Calu3 (cell line): ENCODE measurements around the gene STMN3. TPM values are rescaled to one million over a fixed set of nuclear protein-coding genes. Genes with fewer than 3 reads are reported as not detected.
A peak's percentile ranks its signal among the peaks of the same experiment; 100 is the strongest.

ENCODE experiments used
- BruUV-seq: library from RNA; stranded (reverse); fragments of 400-500 nt; replicated peaks from 2 replicates; lab custom pipeline; 2021; lab: Mats Ljungman, UMichigan
- CTCF ChIA-PET: fragments of 300-600 bp; sonication (Branson Sonifier 250); formaldehyde crosslinking; loops from one replicate; lab custom pipeline; 2022; ENCODE audit warnings: antibody characterized with exemption; lab: Charles Lee
- DNase-seq: peaks from one replicate; pipeline ENCODE4 v3.0.0; 2022
- H3K27ac Mint-ChIP-seq: one replicate; pipeline ENCODE4 v1.8.0; 2022; ENCODE audit warnings: mixed read lengths; ENCODE audit not compliant: unreplicated experiment
- H3K27me3 Mint-ChIP-seq: one replicate; pipeline ENCODE4 v1.8.0; 2022; ENCODE audit warnings: mixed read lengths; ENCODE audit not compliant: unreplicated experiment
- H3K36me3 Mint-ChIP-seq: one replicate; pipeline ENCODE4 v1.8.0; 2022; ENCODE audit warnings: mild to moderate bottlenecking, moderate library complexity, mixed read lengths; ENCODE audit not compliant: insufficient read depth, unreplicated experiment
- H3K4me1 Mint-ChIP-seq: one replicate; pipeline ENCODE4 v1.8.0; 2022; ENCODE audit warnings: mild to moderate bottlenecking, low read depth, mixed read lengths; ENCODE audit not compliant: unreplicated experiment
- H3K4me3 Mint-ChIP-seq: one replicate; pipeline ENCODE4 v1.8.0; 2022; ENCODE audit warnings: mild to moderate bottlenecking, low read depth, moderate library complexity, mixed read lengths; ENCODE audit not compliant: unreplicated experiment
- H3K9me3 Mint-ChIP-seq: one replicate; pipeline ENCODE4 v1.8.0; 2022; ENCODE audit warnings: low read depth, mixed read lengths; ENCODE audit not compliant: unreplicated experiment
- intact Hi-C: fragments of 100-400 bp; cut with micrococcal nuclease; formaldehyde crosslinking; loops from one replicate; pipeline ENCODE4 v1.10.0; 2022; ENCODE audit not compliant: unreplicated experiment
- total RNA-seq: library from RNA; stranded (reverse); gene quantifications from 2 replicates; pipeline ENCODE4 v1.2.3, GENCODE V29; 2022
- TF ChIP-seq, protein P1 (sequence below): fragments of 200-600 bp; IDR thresholded peaks from one replicate; pipeline ENCODE4 v1.8.0; 2022; ENCODE audit warnings: antibody characterized with exemption; ENCODE audit not compliant: unreplicated experiment

The STMN3 gene
- total RNA-seq, 1 experiment from 2014 or later = 2.3 TPM

DNA sequence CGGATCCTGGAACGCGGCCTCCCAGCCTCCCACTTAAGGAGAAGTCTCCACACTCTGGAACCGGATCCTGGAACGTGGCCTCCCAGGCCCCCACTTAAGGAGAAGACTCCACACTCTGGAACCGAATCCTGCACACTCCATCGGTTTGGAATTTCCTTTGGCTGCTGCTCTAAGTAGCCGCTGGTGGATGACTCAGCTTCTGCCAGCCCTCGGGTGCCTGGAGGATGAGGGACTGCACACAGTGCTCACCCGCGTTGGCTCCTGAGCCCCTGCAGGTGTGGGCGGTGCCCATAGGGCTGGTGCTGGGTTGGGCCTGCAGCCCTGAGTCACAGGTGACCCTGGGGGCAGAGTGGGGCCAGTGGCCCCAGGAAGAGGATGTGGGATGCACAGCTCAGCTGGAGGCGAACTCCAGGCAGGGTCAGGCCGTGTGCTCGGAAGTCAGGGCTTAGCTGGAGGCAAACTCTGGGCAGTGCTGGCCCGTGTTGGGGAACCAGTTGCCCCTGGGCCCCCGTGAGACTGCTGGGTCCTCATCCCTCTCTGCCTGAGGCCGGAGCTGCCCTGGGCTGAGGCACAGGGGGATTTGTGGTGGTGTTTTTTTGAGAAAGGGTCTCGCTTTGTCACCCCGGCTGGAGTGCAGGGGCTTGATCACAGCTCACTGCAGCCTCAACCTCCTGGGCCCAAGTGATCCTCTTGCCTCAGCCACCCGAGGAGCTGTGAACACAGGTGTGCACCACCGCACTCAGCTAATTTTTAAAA lies 29.3 kb upstream of the STMN3 start:
- Mint-ChIP-seq H3K36me3 (peaks cover 87% of the 10 kb centered on the region), H3K4me1 (peaks cover 51% of the 10 kb centered on the region), H3K27ac (peak overlapping the region; percentile 97), H3K9me3 (no peaks in the 10 kb centered on the region), H3K4me3 (peak overlapping the region; percentile 64), H3K27me3 (no peaks in the 10 kb centered on the region)
- TSS peak; percentile 38 for BruUV-seq
- peak; percentile 99 for DNase-seq
- CTCF ChIA-PET = interaction anchor here (0.6 to 3.1 kb wide), 13 partner anchors 9 to 301 kb away, joined by 3 to 25 read pairs (median 5); partner anchors contain the start of genes PRPF6, PTK6, RTEL1 and TPD52L2
- TF ChIP-seq, protein P1, sequence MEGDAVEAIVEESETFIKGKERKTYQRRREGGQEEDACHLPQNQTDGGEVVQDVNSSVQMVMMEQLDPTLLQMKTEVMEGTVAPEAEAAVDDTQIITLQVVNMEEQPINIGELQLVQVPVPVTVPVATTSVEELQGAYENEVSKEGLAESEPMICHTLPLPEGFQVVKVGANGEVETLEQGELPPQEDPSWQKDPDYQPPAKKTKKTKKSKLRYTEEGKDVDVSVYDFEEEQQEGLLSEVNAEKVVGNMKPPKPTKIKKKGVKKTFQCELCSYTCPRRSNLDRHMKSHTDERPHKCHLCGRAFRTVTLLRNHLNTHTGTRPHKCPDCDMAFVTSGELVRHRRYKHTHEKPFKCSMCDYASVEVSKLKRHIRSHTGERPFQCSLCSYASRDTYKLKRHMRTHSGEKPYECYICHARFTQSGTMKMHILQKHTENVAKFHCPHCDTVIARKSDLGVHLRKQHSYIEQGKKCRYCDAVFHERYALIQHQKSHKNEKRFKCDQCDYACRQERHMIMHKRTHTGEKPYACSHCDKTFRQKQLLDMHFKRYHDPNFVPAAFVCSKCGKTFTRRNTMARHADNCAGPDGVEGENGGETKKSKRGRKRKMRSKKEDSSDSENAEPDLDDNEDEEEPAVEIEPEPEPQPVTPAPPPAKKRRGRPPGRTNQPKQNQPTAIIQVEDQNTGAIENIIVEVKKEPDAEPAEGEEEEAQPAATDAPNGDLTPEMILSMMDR = no peak
- intact Hi-C loops = no loop called here

DNA sequence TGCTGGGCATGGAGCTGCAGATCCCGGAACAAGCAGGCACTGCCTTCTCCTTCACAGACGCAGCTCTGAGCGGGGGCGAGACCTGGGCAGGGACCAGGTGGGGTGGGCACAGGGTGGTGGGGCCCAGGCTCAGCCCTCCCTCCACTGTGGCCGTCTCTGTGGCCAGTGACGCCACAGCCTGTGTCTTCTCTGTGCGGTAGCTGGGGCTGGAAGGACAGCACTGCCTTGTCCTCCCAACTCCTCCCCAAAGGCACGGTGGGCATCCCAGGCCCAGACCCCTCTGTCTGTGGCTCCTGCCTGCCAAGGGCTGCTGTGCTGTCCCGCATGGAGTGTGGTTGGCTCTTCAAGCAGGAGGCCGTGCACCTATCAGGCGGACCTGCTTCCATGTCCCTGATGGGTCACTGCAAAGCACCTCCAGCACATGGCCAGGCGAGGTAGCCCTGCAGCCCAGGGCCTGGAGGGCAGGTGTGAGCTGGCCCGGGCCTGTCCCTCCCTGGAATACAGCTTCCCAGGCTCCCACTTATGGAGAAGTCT lies 28.5 kb upstream of the STMN3 start:
- no peaks in the 10 kb centered on the region for H3K9me3 Mint-ChIP-seq
- peak overlapping the region; percentile 64 for H3K4me3 Mint-ChIP-seq
- no TSS peak for BruUV-seq
- TF ChIP-seq, protein P1 = no peak
- H3K4me1 Mint-ChIP-seq = peaks cover 49% of the 10 kb centered on the region
- DNase-seq = no peak
- no peaks in the 10 kb centered on the region for H3K27me3 Mint-ChIP-seq
- peak overlapping the region; percentile 97 for H3K27ac Mint-ChIP-seq
- intact Hi-C loops = no loop called here
- peaks cover 83% of the 10 kb centered on the region for H3K36me3 Mint-ChIP-seq
- CTCF ChIA-PET = interaction anchor here (0.5 to 3.1 kb wide), 10 partner anchors 9 to 183 kb away, joined by 3 to 25 read pairs (median 5); partner anchors contain the start of genes PTK6, RTEL1 and TPD52L2

DNA sequence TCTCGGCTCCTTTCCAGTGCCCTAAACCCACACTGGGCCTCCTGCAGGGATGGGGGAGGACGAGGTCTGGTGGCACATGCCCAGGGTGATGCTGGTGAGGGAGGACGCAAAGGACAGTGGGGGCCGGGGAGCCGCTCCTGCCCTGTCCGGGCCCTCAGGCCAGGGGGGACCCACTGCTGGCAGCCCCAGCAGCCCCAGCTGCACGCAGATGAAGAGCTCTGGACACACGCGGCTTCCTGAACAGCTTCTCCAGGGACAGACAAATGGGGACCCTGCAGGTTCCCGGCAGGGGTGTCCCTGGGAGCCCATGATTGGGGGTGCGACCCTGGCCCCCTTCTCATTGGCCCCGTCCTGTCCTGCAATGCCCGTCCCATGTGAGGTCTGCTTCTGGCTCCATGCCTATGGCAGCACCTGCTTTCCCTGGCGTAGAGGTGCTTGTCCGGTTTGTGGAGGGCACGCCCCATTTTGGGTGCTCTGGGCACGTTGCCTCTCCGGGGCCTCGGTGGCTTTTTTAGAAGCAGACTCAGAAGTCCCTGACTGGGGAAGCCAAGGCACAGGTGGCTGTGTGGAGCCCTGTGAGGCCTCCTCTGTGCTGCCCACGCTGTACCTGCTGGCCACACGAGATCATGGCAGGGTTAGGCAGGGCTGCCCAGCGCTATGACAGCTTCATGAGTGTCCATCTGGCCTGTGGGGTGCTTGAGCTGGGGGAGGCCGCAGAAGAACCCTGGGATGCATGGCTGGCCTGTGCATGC lies 27.8 kb upstream of the STMN3 start:
- Mint-ChIP-seq H3K4me1 (peaks cover 42% of the 10 kb centered on the region), H3K4me3 (no peak overlapping the region), H3K9me3 (no peaks in the 10 kb centered on the region), H3K27ac (no peak overlapping the region), H3K27me3 (no peaks in the 10 kb centered on the region), H3K36me3 (peaks cover 82% of the 10 kb centered on the region)
- CTCF ChIA-PET = interaction anchor here (1.2 to 3.1 kb wide), 2 partner anchors 23 to 143 kb away, joined by 3 to 25 read pairs; partner anchors contain the start of genes PTK6 and RTEL1
- TF ChIP-seq, protein P1 = no peak
- intact Hi-C loops = no loop called here
- DNase-seq = no peak
- no TSS peak for BruUV-seq

DNA sequence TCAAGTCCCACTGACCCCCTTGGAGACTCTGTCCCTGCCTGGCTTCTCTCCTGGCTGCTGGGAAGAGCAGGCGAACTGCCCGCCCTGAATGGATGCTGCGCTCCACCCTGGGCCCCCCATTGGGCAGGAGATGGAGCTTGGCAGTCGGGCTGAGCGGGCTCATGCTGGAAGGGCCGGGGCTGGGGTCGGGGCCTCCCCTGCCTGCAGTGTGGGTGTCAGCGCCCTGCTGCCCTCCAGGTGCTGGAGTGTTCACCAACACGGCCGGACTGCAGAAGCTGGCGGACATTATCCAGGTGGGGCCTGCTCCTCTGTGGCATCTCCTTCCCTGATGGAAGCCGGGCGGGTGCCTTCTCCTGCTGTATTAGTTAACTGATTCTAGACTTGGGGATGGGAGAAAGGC lies 27.2 kb upstream of the STMN3 start:
- intact Hi-C loops = no loop called here

More for the DNA sequence above, 27.2 kb upstream of the STMN3 start:
- no TSS peak for BruUV-seq
- no peak overlapping the region for H3K4me3 Mint-ChIP-seq
- TF ChIP-seq, protein P1 = no peak
- no peak overlapping the region for H3K27ac Mint-ChIP-seq
- CTCF ChIA-PET = interaction anchor here (1.2 kb wide), 1 partner anchor 22 kb away, joined by 3 read pairs; the partner anchor contains the start of gene RTEL1
- no peaks in the 10 kb centered on the region for H3K27me3 Mint-ChIP-seq
- H3K4me1 Mint-ChIP-seq = peaks cover 37% of the 10 kb centered on the region
- no peak for DNase-seq
- peaks cover 82% of the 10 kb centered on the region for H3K36me3 Mint-ChIP-seq
- H3K9me3 Mint-ChIP-seq = no peaks in the 10 kb centered on the region
